Endothelial cell (in vitro differentiated cells): ENCODE data around the gene HIVEP2. TPM values are rescaled to one million over a fixed set of nuclear protein-coding genes. Genes with fewer than 3 reads are reported as not detected.

Source experiments
- DNase-seq: peaks from one replicate; pipeline ENCODE4 v3.0.0; 2021; ENCODE audit warnings: low spot score
- H3K27ac Mint-ChIP-seq: one replicate; pipeline ENCODE4 v1.8.0; 2021; ENCODE audit warnings: mixed read lengths, inconsistent platforms; ENCODE audit not compliant: unreplicated experiment
- H3K27me3 Mint-ChIP-seq: one replicate; pipeline ENCODE4 v1.8.0; 2021; ENCODE audit warnings: mild to moderate bottlenecking, moderate library complexity, mixed read lengths, inconsistent platforms; ENCODE audit not compliant: unreplicated experiment
- H3K36me3 Mint-ChIP-seq: one replicate; pipeline ENCODE4 v1.8.0; 2021; ENCODE audit warnings: mild to moderate bottlenecking, low read depth, mixed read lengths, inconsistent platforms; ENCODE audit not compliant: unreplicated experiment
- H3K4me1 Mint-ChIP-seq: one replicate; pipeline ENCODE4 v1.8.0; 2021; ENCODE audit warnings: mild to moderate bottlenecking, mixed read lengths, inconsistent platforms; ENCODE audit not compliant: unreplicated experiment
- H3K4me3 Mint-ChIP-seq: one replicate; pipeline ENCODE4 v1.8.0; 2021; ENCODE audit warnings: mild to moderate bottlenecking, mixed read lengths, inconsistent platforms; ENCODE audit not compliant: unreplicated experiment
- H3K9me3 Mint-ChIP-seq: one replicate; pipeline ENCODE4 v1.8.0; 2021; ENCODE audit warnings: mixed read lengths, inconsistent platforms; ENCODE audit not compliant: unreplicated experiment
- total RNA-seq: library from RNA; stranded (reverse); fragmentation: NEBNext Ultra II Directional; extraction: Animal tissue kit (Norgen Biotek cat#: 25700); gene quantifications from one replicate; pipeline ENCODE4 v1.2.1, GENCODE V29; 2021; ENCODE audit not compliant: unreplicated experiment
- TF ChIP-seq, protein P1 (sequence below): fragments of 200-600 bp; sonication (generic); IDR thresholded peaks from one replicate; pipeline ENCODE4 v1.5.0; 2021; ENCODE audit warnings: antibody characterized with exemption; ENCODE audit not compliant: unreplicated experiment

HIVEP2 gene
- total RNA-seq, 1 donor from 2014 or later, result 15.6 TPM

DNA sequence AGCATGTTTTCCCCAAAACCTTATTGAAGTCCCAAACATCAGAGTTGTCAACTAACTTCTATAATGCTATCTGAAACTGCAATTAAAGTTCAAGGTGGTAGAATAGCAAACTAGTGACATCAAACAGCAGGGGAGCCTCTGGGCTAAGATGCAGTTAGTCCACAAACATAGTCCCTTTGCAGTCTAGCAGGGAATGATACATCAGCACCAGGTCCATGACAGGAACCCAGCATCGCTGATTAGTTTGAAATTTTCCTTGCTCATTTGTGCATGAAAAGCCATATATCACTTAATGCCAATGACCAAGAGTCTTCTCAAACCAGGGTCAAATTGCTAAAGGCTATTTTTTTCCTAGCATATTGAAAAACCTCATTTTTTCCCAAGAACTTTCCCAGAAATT, 145.3 kb downstream of the HIVEP2 start:
- Mint-ChIP-seq H3K27ac (no peak overlapping the region), H3K4me1 (peaks cover 7% of the 10 kb centered on the region), H3K4me3 (no peak overlapping the region), H3K27me3 (no peaks in the 10 kb centered on the region), H3K9me3 (no peaks in the 10 kb centered on the region), H3K36me3 (no peaks in the 10 kb centered on the region)
- no peak for DNase-seq
- TF ChIP-seq, protein P1, sequence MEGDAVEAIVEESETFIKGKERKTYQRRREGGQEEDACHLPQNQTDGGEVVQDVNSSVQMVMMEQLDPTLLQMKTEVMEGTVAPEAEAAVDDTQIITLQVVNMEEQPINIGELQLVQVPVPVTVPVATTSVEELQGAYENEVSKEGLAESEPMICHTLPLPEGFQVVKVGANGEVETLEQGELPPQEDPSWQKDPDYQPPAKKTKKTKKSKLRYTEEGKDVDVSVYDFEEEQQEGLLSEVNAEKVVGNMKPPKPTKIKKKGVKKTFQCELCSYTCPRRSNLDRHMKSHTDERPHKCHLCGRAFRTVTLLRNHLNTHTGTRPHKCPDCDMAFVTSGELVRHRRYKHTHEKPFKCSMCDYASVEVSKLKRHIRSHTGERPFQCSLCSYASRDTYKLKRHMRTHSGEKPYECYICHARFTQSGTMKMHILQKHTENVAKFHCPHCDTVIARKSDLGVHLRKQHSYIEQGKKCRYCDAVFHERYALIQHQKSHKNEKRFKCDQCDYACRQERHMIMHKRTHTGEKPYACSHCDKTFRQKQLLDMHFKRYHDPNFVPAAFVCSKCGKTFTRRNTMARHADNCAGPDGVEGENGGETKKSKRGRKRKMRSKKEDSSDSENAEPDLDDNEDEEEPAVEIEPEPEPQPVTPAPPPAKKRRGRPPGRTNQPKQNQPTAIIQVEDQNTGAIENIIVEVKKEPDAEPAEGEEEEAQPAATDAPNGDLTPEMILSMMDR, result no peak

DNA sequence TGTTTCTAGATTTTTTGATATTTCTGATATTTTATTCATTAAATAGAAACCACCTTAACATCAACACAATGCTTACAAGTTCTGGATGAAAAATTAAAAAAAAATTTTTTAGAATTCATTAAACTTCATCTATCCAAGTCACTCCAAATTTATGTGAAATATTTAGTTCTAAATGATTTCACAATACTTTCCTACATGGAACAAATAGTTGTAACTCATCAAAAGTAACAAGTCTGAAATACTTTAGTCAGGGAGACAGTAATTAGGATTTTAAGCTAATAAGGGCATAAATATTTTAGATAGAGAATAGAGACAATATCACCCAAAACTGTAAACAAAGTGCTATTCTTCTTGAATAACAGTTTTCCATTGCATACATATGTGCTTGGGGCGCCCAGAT, 147.8 kb downstream of the HIVEP2 start:
- Mint-ChIP-seq H3K27ac (no peak overlapping the region), H3K36me3 (no peaks in the 10 kb centered on the region), H3K27me3 (no peaks in the 10 kb centered on the region), H3K4me1 (peaks cover 4% of the 10 kb centered on the region), H3K9me3 (no peaks in the 10 kb centered on the region), H3K4me3 (no peak overlapping the region)
- TF ChIP-seq, protein P1, result no peak
- DNase-seq, result no peak

DNA sequence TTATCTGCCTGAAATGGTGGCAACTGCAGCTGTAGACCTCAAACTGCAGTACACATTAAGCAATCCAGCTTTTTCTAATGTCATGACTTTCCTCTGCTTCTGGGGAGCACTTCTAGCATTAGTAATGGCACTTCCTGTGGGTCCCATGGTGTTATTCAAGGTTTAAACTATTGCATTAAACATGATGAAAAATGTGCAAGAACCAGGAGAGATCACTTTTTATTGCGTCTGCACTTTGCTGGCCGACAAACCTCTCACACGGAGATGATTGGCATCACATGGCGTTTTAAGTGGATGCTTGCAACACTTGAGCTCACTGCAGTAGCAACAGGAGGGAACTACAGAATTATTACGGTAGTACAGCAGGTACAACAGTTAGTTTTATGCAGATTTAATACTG, 148.4 kb downstream of the HIVEP2 start:
- Mint-ChIP-seq H3K27me3 (no peaks in the 10 kb centered on the region), H3K4me1 (peaks cover 4% of the 10 kb centered on the region), H3K36me3 (no peaks in the 10 kb centered on the region), H3K4me3 (no peak overlapping the region), H3K9me3 (no peaks in the 10 kb centered on the region), H3K27ac (no peak overlapping the region)
- TF ChIP-seq, protein P1, result no peak
- no peak for DNase-seq

DNA sequence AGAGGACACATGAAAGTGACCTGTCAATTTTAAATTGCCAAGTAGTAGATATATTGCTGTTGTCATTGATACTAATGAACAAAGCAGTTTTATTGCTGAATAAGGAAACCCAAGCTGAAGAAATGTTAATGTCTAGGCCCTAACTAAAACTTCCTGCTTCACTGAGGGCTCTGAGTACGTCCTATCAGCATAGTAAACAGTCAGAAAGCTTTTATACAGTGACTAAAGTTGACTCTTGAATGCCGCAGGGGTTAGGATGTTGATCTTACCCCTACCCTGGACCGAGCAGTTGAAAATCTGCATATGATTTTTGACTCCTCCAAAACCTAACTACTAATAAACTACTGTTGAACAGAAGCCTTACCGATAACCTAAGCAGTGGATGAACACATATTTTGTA, 149.0 kb downstream of the HIVEP2 start:
- TF ChIP-seq, protein P1, result no peak
- Mint-ChIP-seq H3K4me1 (peaks cover 4% of the 10 kb centered on the region), H3K9me3 (no peaks in the 10 kb centered on the region), H3K27me3 (no peaks in the 10 kb centered on the region), H3K27ac (no peak overlapping the region), H3K4me3 (no peak overlapping the region), H3K36me3 (no peaks in the 10 kb centered on the region)
- no peak for DNase-seq

DNA sequence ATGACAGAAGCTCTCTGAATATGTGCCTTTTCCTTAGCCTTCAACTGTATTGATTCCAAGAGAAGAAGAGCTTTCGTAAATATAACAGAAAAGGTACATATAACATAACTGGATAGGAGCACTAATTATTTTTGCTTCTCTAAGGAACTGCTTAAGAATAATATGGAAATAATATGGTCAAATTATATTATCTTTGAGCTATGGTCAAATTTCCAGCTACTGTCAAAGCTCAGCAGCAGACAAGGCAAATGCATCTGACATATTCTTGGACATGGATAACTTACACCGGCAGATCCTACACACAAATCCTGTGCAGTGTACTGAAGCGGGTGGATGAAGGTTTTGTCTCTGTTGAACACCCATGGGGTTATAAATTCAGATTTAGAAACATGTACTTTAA, 150.6 kb downstream of the HIVEP2 start:
- Mint-ChIP-seq H3K4me1 (peaks cover 4% of the 10 kb centered on the region), H3K36me3 (no peaks in the 10 kb centered on the region), H3K27me3 (no peaks in the 10 kb centered on the region), H3K27ac (no peak overlapping the region), H3K9me3 (no peaks in the 10 kb centered on the region), H3K4me3 (no peak overlapping the region)
- TF ChIP-seq, protein P1, result no peak
- DNase-seq, result no peak
